ENCODE measurements around the gene ZFYVE26.
"Not testable (repeated sequence)": the region's sequence is repeated elsewhere in the genome, so short reads cannot be mapped to it uniquely, and the experiment has no call there.

The ZFYVE26 gene

DNA sequence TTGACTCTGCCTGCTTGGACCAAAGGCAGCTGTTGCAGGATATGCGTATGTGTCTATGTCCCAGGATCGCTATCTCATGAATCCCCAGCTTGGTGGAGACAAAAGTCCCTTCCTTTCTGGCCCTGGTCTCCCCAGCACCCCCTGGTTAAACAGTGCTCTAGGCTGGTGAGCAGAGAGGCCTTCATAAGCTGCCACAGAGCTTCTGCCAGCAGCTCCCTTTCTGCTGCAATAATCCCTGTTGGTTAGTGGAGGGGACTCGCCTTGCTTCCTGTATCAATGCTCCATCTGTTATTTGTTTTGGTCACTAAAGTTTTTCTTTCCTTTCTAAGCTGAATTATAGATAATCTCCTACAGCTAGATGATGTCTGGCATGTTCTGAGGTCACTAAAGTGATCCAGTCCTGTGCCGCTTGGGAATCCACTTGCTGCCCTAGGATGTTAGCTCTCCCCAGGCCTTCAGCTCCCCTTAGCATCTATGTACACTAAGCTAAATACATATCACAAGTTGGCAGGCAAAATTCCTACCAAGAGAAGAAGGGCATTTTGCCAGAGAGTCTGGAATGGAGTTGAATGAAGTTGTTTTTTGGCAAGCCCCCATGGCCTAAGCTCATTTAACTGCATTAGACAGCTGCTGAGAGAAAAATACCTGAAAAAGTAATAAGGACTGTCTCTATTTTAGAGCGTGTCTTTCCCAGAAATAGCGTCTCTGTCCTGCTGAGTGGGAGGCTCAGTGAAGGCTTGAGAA lies 66.9 kb downstream of the ZFYVE26 start:
- DNase-seq = no peak

DNA sequence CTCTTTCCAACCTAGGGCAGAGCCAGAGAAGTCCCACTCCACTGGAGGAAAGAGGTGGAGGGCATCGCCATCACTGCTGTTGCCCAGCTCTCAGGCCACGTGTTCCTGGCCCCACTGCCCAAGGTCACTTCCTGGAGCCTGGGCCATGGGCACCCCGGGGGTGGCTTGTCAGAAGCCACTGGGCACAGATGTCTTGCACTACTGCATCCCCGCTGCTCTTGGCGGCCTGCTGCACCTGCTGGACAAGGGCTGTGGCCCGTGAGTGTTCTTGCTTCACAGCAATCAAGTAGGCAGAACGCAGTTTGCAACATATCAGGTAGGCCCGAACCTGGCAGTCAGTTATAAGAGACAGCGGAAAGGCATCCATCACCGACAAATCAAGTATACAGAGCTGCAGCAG lies 68.1 kb downstream of the ZFYVE26 start:
- DNase-seq = no peak

DNA sequence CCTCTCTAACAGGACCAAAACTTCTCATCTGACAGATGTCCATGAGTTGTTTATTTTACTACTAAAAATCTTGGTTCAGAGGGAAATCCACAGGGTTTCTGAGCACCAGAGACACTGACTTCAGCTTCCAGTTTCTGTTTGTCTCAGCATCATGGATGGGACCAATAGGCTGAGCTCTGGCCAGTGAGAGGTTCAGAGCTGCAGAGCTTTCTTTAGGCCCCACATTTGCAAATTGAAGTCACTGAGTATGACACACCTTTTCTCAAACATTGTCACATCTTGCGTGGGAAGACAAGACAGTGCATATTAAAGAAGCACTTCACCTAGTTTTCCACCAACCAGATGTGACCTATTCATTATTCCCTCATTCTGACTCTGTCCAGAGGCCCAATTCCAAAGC lies 69.5 kb downstream of the ZFYVE26 start:
- no peak for DNase-seq

DNA sequence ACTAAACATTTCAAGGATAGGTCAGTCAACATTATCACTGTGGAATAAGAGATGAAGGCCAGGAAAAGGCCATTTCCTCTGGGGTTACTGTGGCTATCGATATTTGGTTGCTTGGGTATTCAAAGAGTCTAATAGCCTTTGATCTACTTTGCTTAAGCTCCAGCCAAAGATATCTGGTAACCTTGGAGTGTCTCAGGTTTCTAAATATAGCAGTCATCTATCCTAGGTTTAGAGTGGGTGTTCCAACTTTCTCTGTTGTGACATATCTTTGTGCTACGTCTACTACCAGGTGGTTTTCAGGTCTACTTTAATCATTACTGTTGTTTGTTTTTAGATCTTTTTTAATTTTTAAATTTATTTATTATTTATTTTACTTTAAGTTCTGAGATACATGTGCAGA lies 72.3 kb downstream of the ZFYVE26 start:
- no peak for DNase-seq

DNA sequence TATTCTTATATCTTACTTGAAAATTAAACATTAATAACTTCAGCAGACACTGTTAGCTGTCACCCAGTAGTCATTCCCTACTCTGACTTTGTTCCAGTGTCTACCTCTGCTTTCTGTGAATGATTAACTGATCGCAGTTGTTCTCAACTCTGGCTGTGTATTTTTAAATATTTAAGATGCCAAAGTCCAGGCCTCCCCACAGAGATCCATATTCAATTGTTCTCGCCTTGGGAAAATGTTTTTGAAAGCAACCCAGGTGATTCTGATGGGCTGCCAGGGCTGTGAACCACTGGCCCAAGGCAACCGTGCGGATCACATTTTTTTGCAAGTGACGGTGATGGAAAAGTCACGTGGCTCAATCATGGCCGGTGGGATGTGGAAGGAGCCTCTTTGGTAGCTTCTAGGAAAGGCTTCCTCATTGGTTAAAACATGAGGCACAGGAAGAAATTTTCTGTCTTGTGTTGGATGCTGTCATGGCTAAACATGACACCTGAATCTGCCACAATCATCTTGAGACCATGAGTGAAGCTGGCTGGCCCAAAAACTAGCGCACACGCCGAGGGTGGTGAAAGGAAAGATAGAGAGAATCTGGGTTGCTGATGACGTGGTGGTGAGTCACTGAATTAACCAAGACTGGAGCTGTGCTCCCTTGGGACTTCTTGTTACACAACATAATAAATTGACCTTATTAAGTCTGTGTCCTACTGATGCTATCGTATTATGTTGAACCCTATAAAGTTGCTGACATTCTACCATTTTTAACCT lies 77.5 kb downstream of the ZFYVE26 start:
- DNase-seq = no peak

DNA sequence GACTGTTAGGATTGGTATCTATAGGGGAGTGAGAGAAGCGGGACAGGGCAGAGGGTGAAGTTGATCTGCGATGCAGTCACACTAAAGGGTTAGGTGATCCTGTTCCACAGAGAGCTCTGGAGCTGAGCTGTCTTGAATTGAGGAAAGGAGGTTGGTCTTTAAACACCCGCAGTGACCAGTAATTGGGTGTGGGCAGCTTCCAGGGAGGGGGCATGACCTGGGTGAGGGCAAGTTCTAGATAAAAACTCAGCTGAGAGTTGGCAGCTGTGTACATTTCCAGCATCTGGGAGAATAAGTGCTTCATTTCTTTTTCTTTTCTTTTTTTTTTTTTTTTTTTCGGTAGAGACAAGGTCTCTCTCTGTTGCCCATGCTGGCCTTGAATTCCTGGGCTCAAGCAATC lies 79.6 kb downstream of the ZFYVE26 start:
- no peak for DNase-seq

DNA sequence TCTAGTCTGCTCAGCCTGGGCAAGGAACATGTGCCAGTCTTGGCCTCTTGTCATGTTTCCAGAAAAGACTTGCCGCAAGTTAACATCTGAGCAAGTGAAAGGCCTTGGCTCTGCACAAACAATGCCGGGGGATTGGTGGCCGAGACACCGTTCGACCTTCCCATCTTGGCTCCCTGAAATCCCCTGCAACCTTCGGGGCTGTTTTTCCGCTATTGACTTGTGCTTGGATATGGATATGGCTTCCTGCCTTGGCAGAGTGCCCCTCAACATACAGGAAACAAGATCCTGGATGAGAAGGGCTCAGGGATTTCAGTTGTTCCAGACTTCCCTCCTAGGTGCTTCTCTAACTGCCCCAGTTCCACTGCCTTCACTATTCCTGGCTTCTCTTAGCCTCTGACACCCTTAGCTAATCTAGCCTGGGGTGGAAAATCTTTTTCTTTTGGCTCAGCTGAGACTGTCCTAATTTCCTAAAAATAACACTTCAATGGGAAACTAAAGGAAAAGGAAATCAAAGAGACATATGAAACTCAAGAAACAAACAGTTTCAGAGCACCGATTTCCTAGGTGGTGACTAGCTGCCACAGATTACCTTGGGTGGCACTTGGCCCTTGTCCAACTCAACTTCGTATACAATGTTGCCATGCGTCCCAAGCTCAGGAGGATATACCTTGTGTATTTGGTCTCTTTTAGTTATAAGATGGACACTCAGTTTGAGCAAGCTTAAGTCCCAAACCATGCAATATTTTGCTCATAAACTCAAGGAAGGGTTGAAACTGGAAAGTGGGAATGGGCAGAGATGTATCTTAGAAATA lies 80.8 kb downstream of the ZFYVE26 start:
- DNase-seq = no peak

DNA sequence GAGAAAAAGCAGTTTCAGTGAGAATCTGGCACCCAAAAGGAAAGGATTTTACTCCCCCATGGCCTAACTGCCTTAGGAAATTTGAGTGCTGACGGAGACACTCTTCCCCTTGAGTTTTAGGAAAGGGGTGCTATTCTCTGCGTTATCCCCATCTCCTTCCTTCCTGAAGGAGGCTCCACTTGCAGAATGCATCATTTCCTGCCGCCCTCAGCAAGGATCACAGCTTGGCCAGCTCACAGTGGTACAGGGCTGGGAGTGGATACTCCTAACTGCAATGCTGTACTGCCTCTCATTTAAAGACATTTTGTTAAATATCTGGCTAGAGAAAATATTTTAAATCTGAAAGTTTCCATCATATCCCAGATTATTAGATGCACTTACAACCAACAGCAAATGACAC lies 81.7 kb downstream of the ZFYVE26 start:
- DNase-seq = no peak

DNA sequence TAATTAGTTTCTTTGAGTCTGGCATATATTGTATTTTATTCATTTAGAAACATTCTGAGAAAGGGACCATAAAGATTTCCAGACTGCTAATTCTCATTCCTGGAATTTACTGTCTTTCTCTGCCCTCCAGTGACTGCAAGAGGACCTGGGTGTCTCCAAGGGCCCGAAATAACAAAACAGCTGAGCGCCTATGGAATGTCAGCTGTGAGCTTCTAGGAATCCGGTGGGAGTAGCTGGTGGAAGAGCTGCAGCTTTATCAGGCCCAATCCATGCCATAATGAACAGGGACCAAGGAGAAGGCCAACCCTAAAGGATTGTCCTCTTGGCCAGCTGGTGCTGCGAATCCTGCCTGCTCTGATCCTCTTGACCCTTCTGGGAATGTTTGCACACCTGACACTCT lies 82.8 kb downstream of the ZFYVE26 start:
- DNase-seq = no peak

DNA sequence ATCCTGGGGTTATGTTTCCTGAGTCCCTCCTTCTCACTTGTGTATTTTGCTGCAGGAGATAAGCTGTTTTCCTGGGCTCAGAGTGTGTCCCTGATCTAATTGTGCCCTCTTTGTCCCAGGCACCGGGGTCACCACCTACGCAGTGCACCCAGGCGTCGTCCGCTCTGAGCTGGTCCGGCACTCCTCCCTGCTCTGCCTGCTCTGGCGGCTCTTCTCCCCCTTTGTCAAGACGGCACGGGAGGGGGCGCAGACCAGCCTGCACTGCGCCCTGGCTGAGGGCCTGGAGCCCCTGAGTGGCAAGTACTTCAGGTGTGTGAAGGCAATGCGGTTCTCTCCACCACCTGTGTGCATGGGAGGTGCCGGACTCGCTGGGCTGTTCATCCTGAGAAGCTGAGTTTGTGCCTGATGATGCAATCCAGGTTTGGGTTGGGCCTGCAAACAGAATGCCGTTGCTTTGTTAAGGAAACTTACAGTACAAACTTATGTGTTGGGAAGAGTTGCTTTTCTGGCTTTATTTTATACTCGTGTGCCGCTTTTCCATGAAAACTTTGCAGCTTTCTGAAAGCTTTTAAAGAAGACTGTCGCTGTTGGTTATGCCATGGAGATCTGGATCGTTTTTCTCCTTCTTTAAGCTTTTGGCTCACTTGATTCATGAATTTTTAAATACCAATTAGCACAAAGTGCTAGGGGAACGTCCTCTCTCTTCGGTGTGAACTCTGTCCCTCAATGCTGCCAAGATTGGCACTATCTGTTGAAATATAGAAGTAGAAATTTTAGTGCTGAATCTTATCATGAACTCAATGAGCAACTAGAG lies 87.1 kb downstream of the ZFYVE26 start:
- no peak for DNase-seq

DNA sequence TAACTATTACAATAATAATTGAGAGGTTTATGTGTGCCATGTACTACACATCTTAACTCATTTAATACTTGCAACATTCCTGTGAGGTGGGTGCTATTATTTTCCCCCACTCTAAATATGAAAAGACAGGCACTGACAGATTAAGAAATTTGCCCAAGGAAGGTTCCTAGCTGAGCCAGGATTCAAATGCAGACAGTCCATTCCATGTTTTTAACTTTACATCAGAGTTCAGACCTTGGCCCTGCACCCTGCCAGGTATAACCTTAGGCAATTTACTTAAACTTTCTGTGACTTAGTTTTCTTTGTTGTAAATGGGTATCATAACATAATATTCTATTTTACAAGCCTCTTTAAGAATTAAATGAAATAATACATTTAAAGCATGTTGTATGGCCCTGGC lies 88.1 kb downstream of the ZFYVE26 start:
- no peak for DNase-seq

DNA sequence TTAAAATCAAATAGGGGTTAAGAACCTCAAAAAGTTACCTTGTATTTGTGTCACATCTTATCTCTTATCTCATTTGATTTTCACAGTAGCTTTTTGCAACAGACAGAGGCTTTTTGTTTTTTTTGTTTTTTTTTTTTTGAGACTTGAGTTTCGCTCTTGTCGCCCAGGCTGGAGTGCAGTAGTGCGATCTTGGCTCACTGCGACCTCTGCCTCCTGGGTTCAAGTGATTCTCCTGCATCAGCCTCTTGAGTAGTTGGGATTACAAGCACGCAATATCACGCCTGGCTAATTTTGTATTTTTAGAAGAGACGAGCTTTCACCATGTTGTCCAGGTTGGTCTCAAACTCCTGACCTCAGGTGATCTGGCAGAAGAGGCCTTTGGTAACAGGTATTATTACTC lies 89.0 kb downstream of the ZFYVE26 start:
- no peak for DNase-seq

DNA sequence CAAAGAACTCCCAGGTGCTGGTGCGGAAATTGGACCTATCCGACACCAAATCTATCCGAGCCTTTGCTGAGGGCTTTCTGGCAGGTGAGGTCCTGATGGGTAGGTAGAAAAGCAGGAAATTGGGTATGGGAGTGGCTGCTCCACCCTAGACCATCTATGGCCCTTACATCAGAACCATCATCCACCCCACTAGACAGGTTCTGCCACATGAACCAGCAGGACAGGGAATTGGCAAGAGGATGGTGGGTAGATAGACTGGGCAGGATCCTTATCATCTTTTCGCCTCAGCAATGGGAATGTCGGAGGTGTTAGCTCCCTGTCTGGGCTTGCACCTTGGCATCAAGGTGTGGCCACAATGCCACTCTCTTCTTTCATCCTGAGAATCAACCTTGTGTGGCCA lies 91.2 kb downstream of the ZFYVE26 start:
- no peak for DNase-seq

DNA sequence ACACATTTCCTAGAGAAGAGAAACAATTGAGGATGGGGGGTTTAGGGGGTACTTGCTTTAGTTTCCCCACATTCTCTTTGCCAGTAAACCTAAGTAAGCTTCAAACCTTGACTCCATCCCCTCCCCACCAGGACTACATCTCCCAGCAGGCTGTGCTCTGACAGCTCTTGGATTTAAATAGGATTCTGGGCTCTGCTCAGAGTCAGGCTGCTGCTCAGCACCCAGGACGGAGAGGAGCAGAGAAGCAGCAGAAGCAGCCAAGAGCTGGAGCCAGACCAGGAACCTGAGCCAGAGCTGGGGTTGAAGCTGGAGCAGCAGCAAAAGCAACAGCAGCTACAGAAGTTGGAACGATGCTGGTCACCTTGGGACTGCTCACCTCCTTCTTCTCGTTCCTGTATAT lies 94.1 kb downstream of the ZFYVE26 start:
- DNase-seq = no peak

DNA sequence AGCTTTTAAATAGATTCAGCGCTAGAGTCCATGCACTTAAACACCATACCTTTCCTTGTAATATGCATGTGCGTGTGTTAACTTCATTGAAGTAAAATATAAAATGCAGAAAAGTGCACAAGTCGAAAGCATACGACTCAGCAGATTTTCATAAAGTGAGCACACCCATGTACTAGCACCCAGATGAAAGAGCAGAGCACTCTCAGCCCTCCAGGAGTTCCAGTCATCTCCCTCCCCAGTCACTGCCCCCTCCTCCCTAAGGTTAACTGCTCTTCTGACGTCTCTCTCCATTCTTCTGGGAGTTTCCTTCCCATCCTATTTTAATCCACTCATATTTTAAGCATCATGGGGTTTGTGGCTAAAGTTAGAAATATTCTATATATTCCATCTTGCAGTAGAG lies 94.5 kb downstream of the ZFYVE26 start:
- DNase-seq = no peak

DNA sequence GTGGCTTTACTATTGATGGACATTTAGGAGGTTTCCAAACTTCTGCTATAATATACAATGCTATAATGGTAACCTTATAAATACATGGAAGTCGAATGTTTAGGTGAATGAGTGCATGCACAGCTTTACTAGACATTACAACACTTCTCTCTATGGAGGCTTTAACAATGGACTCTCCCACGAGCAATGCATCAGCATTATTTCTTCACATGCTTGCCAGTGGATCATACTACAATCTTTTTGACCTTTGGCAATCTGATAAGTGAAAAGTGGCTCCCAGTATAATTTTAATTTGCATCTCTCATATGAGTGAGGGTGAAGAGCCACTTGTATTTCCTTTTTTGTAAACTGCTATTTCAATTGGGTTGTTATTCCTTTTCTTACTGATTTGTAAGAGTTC lies 96.5 kb downstream of the ZFYVE26 start:
- DNase-seq = no peak

DNA sequence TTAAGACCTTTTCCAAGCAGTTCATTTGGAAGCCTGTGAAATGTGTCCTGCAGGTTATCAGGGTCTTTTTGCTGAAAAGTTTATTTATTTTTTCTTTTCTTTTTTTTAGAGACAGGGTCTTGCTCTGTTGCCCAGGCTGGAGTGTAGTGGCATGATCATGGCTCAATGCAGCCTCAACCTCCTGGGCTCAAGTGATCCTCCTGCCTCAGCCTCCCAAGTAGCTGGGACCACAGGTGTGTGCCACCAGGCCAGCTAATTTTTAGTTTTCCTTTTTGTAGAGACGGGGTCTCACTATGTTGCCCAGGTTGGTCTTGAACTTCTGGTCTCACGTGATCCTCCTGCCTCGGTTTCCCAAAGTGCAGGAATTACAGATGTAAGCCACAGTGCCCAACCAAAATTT lies 97.0 kb downstream of the ZFYVE26 start:
- not testable (repeated sequence) for DNase-seq

DNA sequence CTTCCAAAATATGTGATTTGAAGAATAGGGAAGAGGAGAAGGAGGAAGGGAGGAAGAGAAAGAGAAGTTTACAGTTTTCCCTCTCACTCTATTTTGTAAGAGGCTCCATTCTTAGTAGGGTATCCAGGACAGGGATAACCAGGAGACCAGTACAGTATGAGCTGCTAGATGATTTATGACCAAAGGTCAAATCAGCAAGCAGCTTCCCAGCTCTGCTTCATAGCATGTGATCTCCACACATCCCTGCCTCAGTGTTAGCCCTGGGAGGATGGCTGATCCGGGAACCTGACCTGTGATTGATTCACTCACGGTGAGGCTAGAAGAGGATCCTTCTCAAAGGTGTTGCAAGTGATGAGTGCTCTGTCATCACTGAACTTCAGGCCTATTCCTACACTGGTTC lies 98.1 kb downstream of the ZFYVE26 start:
- DNase-seq = no peak

DNA sequence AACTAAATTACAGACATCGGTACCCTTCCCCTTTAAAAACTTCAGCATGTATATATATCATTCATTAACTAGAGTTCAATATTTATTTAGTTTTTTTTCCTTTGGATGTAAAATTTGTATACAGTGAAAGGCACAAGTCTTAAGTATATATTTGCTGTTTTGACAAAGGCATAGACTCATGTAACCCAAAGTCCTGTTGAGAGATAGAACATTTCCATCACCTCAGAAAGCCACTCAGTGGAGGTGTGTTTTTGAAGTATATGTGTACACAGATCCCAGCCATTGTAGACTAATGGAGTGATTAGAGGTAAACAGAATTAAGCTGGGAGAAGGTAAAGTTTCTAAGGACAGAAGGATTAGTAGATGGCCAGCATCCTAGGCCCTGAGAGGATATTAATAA lies 99.3 kb downstream of the ZFYVE26 start:
- no peak for DNase-seq

DNA sequence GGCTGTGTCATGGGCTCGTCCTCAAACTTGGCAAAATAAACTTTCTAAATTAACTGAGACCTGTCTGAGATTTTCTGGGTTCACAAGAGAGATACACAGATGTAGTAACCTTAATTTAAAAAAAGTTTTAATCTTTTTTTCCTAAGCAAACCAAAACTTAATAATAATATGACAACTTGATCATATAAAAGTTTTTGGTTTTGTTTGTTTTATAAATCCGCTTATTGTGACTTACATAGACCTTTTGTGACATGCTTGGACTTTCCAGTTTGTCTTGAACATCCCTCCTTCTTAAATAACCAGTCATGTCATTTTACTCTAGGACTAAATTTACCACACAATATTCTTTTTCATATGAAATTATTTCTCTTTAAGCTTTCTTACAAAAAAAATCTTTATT lies 106.2 kb downstream of the ZFYVE26 start:
- DNase-seq = no peak

DNA sequence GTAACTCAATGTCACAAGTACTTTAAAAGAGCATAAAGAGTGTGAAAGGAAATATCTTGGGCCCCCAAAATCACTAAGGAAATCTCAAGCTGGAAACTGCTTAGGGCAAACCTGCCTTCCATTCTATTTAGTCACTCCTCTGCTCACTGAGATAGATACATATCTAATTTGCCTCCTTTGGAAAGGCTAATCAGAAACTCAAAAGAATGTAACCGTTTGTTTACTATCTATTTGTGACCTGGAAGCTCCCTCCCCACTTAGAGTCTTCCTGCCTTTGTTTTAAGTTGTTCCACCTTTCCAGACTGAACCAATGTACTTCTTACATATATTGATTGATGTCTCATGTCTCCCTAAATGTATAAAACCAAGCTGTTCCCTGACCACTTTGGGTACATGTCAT lies 106.6 kb downstream of the ZFYVE26 start:
- not testable (repeated sequence) for DNase-seq

DNA sequence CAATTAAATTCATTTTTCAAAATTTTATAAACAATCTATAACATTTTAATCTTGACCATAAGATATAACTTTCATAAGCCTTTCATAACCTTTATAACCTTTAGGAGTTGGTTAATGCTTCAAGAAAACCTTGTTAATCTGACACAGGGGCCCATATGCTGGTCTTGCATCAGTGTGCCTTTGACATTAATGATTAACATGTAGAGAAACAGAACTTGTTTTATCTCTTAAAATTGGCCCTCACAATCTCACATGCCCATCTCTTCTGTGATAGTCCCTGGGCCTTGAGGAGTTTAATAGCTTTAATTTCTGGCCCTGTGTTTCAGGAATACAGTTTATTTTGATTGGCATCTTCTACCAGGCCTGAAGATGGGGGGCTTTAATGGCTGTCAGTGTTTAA lies 107.0 kb downstream of the ZFYVE26 start:
- not testable (repeated sequence) for DNase-seq

DNA sequence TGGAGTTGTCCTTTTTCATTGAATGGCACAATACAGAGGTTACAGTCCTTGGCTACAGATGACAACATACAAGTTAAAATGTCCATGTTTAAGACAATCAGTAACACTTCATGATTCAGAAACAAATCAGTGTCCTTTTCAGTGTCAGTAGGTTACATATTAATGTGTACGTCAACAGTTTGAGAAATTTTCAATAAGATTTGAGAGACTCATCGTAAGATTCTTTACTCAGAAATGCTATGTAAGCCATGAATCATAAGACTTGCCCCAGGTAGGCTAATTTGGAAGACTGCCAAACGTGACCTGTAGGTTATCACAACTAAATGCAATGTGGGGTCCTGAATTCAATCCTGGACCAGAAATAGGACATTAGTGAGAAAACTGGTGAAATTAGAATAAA lies 111.2 kb downstream of the ZFYVE26 start:
- no peak for DNase-seq
